ENCODE data around the gene USP32. TPM values are rescaled to one million over a fixed set of nuclear protein-coding genes. Genes with fewer than 3 reads are reported as not detected.

The USP32 gene
- total RNA-seq, 1 experiment from 2014 or later, result 73.5 TPM

DNA sequence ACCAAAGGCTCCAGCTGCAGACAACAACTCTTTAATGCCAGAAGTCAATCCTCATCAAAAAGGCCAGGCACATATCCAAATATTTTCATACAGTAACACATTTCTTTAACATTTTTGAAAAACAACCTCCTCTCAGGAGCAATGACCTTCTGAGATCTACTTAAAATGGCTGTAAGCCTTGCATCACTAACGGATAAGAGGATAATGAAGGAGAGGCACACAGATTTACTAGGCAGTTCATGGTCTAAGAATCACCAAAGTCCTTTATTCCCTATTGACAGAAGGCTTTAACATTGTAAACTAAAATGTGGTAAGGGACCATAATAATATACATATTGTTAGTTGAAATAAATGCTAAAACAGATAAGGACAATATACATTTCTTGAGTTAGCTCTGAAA lies 114.7 kb downstream of the USP32 start:
- Histone ChIP-seq H3T11ph (ENCODE audit: low read length) (no peak overlapping the region), H2BK5ac (ENCODE audit: insufficient read length, low read length) (no peak overlapping the region), H3K79me1 (ENCODE audit: insufficient read depth, low read depth, low read length, poor library complexity, severe bottlenecking) (no peaks in the 10 kb centered on the region), H2AK5ac (ENCODE audit: insufficient read length, low read length) (no peak overlapping the region), H3K27ac (ENCODE audit: insufficient read length, low read depth, low read length) (no peak overlapping the region), H3K23me2 (ENCODE audit: insufficient read length, low read depth, low read length, poor library complexity, severe bottlenecking) (no peaks in the 10 kb centered on the region), H2BK20ac (ENCODE audit: low read depth, low read length, poor library complexity, severe bottlenecking) (no peak overlapping the region), H3K23ac (ENCODE audit: insufficient read length, low read depth, low read length) (no peak overlapping the region), H3K9me3 (ENCODE audit: control insufficient read depth, low read depth, low read length) (no peaks in the 10 kb centered on the region), H4K91ac (ENCODE audit: insufficient read length, low read depth, low read length) (no peak overlapping the region), H3K4ac (ENCODE audit: low read depth, low read length) (no peak overlapping the region), H3K14ac (ENCODE audit: insufficient read depth, low read length) (no peak overlapping the region), H2BK120ac (ENCODE audit: low read depth, low read length, poor library complexity, severe bottlenecking) (no peak overlapping the region), H3K27me3 (ENCODE audit: insufficient read depth, low read length) (no peaks in the 10 kb centered on the region), H3K4me1 (ENCODE audit: insufficient read depth, low read length) (no peaks in the 10 kb centered on the region), H2BK15ac (ENCODE audit: low read depth, low read length) (no peak overlapping the region), H2BK12ac (ENCODE audit: insufficient read length, low read depth, low read length) (no peak overlapping the region), H3K56ac (ENCODE audit: insufficient read length, low read depth, low read length) (no peak overlapping the region), H3K79me2 (ENCODE audit: insufficient read depth, low read length) (no peaks in the 10 kb centered on the region), H3K18ac (ENCODE audit: insufficient read length, low read depth, low read length) (no peak overlapping the region), H3K4me2 (ENCODE audit: insufficient read depth, insufficient read length, low read length) (no peak overlapping the region), H4K8ac (replicated peaks; ENCODE audit: insufficient read length, low read depth, low read length) (no peak overlapping the region), H3K9ac (ENCODE audit: extremely low read depth, insufficient read length, low read length) (no peak overlapping the region), H4K5ac (ENCODE audit: insufficient read length, low read depth, low read length) (no peak overlapping the region), H2AFZ (ENCODE audit: low read length) (no peak overlapping the region), H4K20me1 (ENCODE audit: control insufficient read depth, insufficient read depth, insufficient read length) (no peaks in the 10 kb centered on the region)
- WGBS (ENCODE audit: extremely low coverage, insufficient read length, low lambda C conversion rate), result no CpG with 5 or more reads among the region's 1 CpG
- TF ChIP-seq, protein P1, sequence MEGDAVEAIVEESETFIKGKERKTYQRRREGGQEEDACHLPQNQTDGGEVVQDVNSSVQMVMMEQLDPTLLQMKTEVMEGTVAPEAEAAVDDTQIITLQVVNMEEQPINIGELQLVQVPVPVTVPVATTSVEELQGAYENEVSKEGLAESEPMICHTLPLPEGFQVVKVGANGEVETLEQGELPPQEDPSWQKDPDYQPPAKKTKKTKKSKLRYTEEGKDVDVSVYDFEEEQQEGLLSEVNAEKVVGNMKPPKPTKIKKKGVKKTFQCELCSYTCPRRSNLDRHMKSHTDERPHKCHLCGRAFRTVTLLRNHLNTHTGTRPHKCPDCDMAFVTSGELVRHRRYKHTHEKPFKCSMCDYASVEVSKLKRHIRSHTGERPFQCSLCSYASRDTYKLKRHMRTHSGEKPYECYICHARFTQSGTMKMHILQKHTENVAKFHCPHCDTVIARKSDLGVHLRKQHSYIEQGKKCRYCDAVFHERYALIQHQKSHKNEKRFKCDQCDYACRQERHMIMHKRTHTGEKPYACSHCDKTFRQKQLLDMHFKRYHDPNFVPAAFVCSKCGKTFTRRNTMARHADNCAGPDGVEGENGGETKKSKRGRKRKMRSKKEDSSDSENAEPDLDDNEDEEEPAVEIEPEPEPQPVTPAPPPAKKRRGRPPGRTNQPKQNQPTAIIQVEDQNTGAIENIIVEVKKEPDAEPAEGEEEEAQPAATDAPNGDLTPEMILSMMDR (conservative IDR thresholded peaks at IDR 0.05), result no peak
- H3K4me3 Mint-ChIP-seq, result no peak overlapping the region
- no peak for DNase-seq
- peaks cover 0 to 11% (median 0%) of the 10 kb centered on the region in 3 experiments; a peak in 2 of 7 replicates for H3K36me3 Mint-ChIP-seq (ENCODE audit: insufficient read depth in 1 of 3, low read depth in 3 of 3)
- no peaks in the 10 kb centered on the region for H3K27me3 Mint-ChIP-seq (ENCODE audit: low read depth)
- H3K4me1 Mint-ChIP-seq, result peaks cover 3 to 4% of the 10 kb centered on the region in 2 experiments; a peak in 3 of 4 replicates
- no peaks in the 10 kb centered on the region for H3K9me3 Mint-ChIP-seq
- peak overlapping the region in 1 of 3 experiments; percentile 18; a peak in 1 of 7 replicates for H3K27ac Mint-ChIP-seq
